GM23338 (cell line): Measurements from ENCODE around the gene CPE.

Source experiments
- CREB1 ChIP-seq: fragments of 250-450 bp; sonication (Bioruptor Pico); IDR thresholded peaks from 2 replicates; pipeline ENCODE4 v1.5.0; 2020; ENCODE audit warnings: low read depth, mild to moderate bottlenecking, moderate library complexity
- CTCF ChIP-seq, 2 experiments: fragments of 200-600 bp in 1 of 2; sonication (generic) in 1 of 2; conservative IDR thresholded peaks; 2 replicates each; pipeline versions ENCODE4 v1.5.1 to v1.6.1; 2016 to 2017; ENCODE audit warnings: antibody characterized with exemption in 2 of 2, low read depth in 2 of 2, mild to moderate bottlenecking in 2 of 2, moderate library complexity in 1 of 2
- ETS1 ChIP-seq: IDR thresholded peaks from 2 replicates; pipeline ENCODE4 v1.6.1; 2016; ENCODE audit warnings: antibody characterized with exemption
- EZH2 ChIP-seq: fragments of 200-600 bp; sonication (generic); IDR thresholded peaks from one replicate; pipeline ENCODE4 v1.8.0; 2017; ENCODE audit warnings: antibody characterized with exemption, mild to moderate bottlenecking, low read depth; ENCODE audit not compliant: unreplicated experiment
- EZH2phosphoT487 ChIP-seq: fragments of 200-600 bp; sonication (generic); IDR thresholded peaks from one replicate; pipeline ENCODE4 v1.8.1; 2018; ENCODE audit warnings: antibody characterized with exemption; ENCODE audit not compliant: unreplicated experiment
- JUNB ChIP-seq: IDR thresholded peaks from one replicate; pipeline ENCODE4 v1.6.1; 2016; ENCODE audit warnings: antibody characterized with exemption; ENCODE audit not compliant: unreplicated experiment
- NANOG ChIP-seq: IDR thresholded peaks from 2 replicates; pipeline ENCODE4 v1.6.1; 2016; ENCODE audit warnings: antibody characterized with exemption, borderline replicate concordance
- POLR2AphosphoS5 ChIP-seq: IDR thresholded peaks from 2 replicates; pipeline ENCODE4 v1.6.1; 2016; ENCODE audit warnings: antibody characterized with exemption, low read depth
- REST ChIP-seq: IDR thresholded peaks from one replicate; pipeline ENCODE4 v1.6.1; 2018; ENCODE audit warnings: antibody characterized with exemption; ENCODE audit not compliant: unreplicated experiment
- ZNF114 ChIP-seq: fragments of 250-450 bp; sonication (Bioruptor Pico); IDR thresholded peaks from 2 replicates; pipeline ENCODE4 v1.5.0; 2020; ENCODE audit warnings: mild to moderate bottlenecking, moderate library complexity

GRCh38 chr4:165520086-165520485, 141.3 kb downstream of the CPE start:
- TF ChIP-seq CTCF (conservative IDR thresholded peaks at IDR 0.05; ENCODE audit: low read depth in 2 of 2) = no peak
- TF ChIP-seq EZH2 = no peak
- TF ChIP-seq REST = no peak
- no peak for TF ChIP-seq EZH2phosphoT487
- TF ChIP-seq POLR2AphosphoS5 = no peak
- TF ChIP-seq CREB1 (CRISPR knock-in tag) = no peak
- no peak for TF ChIP-seq ZNF114 (CRISPR knock-in tag)
- TF ChIP-seq JUNB = no peak
- no peak for TF ChIP-seq NANOG
- TF ChIP-seq ETS1 = no peak
